GM11168 (cell line): ENCODE data around the gene NAMPT.
"Not testable (repeated sequence)": the region's sequence is repeated elsewhere in the genome, so short reads cannot be mapped to it uniquely, and the experiment has no call there.

Source experiments
- in situ Hi-C: fragments of 300-500 bp; cut with MboI; formaldehyde crosslinking; loops from one replicate; pipeline ENCODE4 v1.12.0; 2022; ENCODE audit warnings: low sequenced_read_pairs; ENCODE audit not compliant: unreplicated experiment

Gene NAMPT

DNA sequence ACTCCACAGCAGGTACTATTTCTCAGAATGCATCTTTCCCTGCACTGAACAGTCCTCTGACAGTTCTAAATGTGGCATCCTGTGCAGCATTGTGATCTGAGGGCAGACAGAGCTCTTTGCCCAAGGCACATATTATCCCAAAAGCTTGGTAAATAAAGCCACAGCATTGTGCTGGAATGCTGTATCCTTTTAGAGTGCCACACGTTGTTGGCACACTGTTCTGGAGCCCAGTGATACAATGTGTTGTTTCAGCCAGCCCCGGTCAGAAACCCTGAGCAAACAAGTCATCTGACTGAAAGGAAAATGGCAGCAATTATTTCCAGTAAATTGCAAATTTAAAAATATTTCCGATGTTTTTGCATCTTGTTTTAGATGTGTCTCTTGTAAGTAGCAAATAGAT lies 45.4 kb downstream of the NAMPT start:
- in situ Hi-C loops: no loop called here

GRCh38 chr7:106238830-106239229 lies 46.0 kb downstream of the NAMPT start:
- in situ Hi-C loops: no loop called here

DNA sequence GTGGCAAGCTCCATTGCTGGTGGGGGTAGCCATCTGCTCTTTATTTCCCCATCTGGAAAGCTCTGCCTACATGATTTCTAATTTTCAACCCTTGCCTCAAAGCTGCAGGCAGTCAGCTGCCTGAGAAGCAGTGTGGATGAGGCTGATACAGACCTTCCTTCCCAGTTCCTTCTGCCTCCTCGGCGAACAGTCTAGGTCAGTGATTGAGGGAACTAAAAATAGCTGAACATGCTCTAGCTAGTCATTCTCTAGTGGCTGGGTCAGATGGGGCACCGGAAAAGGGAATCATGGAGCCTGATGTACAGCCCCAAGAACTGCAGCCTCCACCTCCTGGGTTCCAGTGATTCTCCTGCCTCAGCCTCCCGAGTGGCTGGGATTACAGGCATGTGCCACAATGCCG lies 48.7 kb downstream of the NAMPT start:
- in situ Hi-C loops: no loop called here

GRCh38 chr7:106234425-106234824 lies 50.4 kb downstream of the NAMPT start:
- in situ Hi-C loops: no loop called here

DNA sequence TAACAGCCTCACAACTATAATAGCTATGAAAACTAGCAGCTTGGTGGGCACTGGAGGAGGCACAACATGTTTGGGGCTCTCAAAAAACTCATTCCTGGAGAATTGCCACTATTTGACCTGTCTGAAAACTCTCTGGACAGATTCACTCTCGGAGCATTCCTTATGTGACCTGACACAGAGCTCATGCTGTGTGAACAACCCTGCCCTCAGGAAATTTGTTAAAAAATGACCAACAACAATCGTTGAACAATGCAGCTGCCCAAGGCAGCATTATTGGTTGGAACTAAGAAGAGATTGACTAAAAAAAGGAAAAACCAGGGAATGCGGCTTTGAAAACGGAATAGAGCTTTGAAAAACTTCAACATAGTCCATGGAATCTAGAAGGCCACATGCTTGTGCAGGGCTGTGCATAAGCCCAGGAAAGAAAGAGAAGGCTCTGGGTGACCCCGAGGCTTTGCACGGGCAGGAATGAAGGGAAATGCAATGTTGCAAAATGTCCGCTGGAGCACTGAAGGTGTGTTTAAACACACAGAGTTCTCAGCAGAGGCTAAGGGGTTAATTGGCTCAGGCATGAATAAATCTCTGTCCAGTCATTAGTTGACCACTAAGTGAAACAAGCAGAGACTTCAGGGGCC lies 52.8 kb downstream of the NAMPT start:
- in situ Hi-C loops: no loop called here

GRCh38 chr7:106225856-106226255 lies 58.9 kb downstream of the NAMPT start:
- in situ Hi-C loops: no loop called here

- in situ Hi-C loops: no loop called here
Measured at GRCh38 chr7:106224797-106225196, 60.0 kb downstream of the NAMPT start.

GRCh38 chr7:106223156-106223555 lies 61.6 kb downstream of the NAMPT start:
- in situ Hi-C loops: no loop called here

DNA sequence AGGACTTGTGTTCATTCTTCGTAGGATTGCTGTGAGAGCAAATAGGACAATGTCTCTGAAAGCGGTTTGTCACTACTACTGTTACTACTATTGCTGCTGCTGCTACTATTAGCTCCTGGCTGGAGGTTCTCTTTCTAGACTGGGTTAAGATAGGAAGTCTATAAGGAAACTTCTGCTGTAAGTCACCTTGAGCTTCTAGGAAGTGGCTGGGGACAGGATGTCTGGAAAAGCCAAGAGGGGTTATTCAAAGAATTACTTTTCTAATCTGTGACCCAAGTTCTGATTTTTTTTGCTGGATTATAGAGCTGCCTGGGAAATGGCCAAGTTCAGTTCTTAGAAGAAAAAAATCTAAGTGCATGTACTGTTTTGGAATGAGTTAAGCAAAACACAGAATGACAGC lies 62.2 kb downstream of the NAMPT start:
- in situ Hi-C loops: no loop called here

- in situ Hi-C loops: no loop called here
Measured at GRCh38 chr7:106220307-106220706, 64.5 kb downstream of the NAMPT start.

DNA sequence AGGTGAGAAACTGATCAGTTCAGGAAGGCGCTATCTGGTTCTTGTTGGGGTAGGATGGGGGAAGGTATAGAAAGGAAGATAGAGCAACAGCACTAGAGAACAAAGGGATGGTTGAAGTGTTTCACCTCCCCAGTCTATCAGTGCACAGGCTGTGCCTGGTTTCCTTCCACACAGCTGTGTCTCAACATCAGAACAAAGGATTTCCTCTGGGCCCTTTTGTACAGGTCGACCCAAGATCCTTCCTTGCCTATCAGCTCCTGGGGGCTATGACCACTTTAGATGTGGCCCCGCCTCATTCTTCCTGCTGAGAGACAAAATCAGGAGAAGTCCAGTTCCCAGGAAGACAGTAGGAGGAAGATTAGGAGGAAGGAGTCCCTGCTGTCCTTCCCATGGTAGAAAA lies 65.6 kb downstream of the NAMPT start:
- in situ Hi-C loops: no loop called here

GRCh38 chr7:106218546-106218945 lies 66.2 kb downstream of the NAMPT start:
- in situ Hi-C loops: no loop called here

- in situ Hi-C loops: no loop called here
Measured at GRCh38 chr7:106216923-106217542, 67.8 kb downstream of the NAMPT start.

DNA sequence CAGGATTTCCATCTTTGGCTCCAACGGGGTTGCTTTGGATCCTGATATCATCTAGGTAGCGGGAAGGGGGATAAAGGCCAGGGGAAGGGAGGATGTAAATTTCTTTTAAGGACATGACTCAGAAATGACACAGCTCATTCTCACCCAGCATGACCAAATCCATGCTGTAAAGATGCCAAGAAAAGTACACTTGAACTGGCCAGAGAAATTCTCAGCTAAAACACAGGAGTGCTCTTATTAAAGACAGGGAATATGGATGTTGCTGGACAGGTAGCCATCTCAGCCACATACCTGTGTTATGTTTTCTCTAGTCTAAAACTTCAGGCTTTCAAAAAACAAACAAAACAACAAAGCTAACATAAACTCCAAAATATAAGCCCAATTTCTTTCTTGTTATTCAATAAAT lies 68.3 kb downstream of the NAMPT start:
- in situ Hi-C loops: no loop called here

- in situ Hi-C loops: no loop called here
Measured at GRCh38 chr7:106215868-106216516, 68.8 kb downstream of the NAMPT start.

DNA sequence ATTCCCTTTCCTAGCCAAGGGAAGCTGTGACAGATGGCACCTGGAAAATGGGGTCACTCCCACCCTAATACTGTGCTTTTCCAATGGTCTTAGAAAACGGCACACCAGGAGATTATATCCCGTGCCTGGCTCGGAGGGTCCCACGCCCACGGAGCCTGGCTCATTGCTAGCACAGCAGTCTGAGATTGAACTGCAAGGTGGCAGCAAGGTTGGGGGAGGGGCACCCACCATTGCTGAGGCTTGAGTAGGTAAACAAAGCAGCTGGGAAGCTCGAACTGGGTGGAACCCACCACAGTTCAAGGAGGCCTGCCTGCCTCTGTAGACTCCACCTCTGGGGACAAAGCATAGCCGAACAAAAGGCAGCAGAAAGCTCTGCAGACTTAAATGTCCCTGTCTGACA lies 75.8 kb downstream of the NAMPT start:
- in situ Hi-C loops: not testable (repeated sequence)

DNA sequence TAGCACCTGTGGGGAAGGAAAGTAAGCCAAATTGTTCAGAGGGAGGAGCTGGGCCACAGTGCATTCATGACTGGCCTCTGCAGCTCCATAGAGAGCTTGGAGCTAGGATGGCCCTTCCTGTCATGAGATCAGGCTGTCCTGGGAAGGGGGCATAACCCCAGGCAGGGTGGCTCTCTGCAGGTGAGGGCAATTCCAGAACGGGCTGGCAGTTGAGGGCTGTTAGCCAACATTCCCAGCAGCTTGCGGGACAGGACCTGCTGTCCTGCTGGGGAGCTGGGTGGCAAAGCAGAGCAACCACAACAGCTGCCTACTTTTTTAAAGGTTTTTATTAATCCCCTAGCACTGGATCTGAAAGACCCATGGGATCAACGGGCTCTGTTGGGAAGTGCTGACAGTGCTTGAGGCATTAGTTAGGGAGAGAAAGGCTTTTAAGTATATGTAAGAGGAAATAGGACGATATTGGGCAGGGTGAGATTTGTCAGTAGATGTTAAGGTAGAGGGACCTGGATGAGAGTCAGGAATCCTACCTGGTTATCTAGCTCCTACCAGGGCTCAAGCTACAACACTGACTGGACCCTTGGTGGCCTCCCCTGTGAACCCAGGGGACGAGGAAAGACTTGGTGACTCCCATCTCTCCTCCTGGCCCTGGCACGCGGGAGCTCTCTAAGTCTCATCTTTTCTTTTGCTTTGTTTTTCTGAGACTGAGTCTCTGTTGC lies 77.8 kb downstream of the NAMPT start:
- in situ Hi-C loops: no loop called here

- in situ Hi-C loops: no loop called here
Measured at GRCh38 chr7:106205621-106206222, 79.1 kb downstream of the NAMPT start.

- in situ Hi-C loops: no loop called here
Measured at GRCh38 chr7:106203473-106203872, 81.3 kb downstream of the NAMPT start.

GRCh38 chr7:106201164-106201563 lies 83.6 kb downstream of the NAMPT start:
- in situ Hi-C loops: no loop called here
